Gastrocnemius medialis (tissue), 4 donors: ENCODE measurements around the gene TRMT5.

ENCODE experiments used
- POLR2A ChIP-seq, 2 donors: fragments of 450-650 bp; IDR thresholded peaks; one replicate each; pipeline ENCODE4 v1.6.1; 2017; ENCODE audit warnings: antibody characterized with exemption in 2 of 2, mild to moderate bottlenecking in 2 of 2, moderate library complexity in 2 of 2
- TF ChIP-seq, protein P1 (sequence below), 5 experiments: fragments of 450-650 bp in 3 of 5; fragments of 200-600 bp in 2 of 5; sonication (generic) in 2 of 5; IDR thresholded peaks in 4 of 5; conservative IDR thresholded peaks in 1 of 5; 1 replicate in 4 of 5; 2 replicates in 1 of 5; pipeline ENCODE4 v1.5.1; 2016 to 2019; ENCODE audit warnings: antibody characterized with exemption in 5 of 5, mild to moderate bottlenecking in 3 of 5, moderate library complexity in 3 of 5

DNA sequence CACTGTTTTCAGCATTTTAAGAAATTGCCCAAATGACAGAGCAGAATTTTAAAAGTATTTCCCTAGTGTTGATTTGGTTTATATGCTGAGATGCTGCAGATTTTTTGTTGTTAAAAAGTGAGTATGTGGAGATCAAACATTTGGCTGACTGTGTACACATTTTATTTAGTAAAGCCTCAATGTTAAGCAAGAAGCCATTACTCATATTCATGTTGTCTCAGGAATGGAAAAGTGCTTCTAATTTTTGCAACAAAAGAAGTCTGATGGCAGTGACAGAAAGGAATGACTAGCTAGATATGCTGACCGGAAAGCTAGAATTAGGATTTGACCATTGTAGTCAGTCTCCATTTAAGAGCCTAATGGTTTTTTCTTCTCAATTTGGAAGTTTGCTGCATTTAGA is 22.7 kb upstream of the TRMT5 start:
- no peak for TF ChIP-seq POLR2A (IDR thresholded peaks at IDR 0.05)
- TF ChIP-seq, protein P1, sequence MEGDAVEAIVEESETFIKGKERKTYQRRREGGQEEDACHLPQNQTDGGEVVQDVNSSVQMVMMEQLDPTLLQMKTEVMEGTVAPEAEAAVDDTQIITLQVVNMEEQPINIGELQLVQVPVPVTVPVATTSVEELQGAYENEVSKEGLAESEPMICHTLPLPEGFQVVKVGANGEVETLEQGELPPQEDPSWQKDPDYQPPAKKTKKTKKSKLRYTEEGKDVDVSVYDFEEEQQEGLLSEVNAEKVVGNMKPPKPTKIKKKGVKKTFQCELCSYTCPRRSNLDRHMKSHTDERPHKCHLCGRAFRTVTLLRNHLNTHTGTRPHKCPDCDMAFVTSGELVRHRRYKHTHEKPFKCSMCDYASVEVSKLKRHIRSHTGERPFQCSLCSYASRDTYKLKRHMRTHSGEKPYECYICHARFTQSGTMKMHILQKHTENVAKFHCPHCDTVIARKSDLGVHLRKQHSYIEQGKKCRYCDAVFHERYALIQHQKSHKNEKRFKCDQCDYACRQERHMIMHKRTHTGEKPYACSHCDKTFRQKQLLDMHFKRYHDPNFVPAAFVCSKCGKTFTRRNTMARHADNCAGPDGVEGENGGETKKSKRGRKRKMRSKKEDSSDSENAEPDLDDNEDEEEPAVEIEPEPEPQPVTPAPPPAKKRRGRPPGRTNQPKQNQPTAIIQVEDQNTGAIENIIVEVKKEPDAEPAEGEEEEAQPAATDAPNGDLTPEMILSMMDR (IDR thresholded peaks at IDR 0.05 in 4 of 5, conservative IDR thresholded peaks at IDR 0.05 in 1 of 5), result no peak
